NCI-H748 treated with DMSO at 0.1 percent for 48 hours (cell line): ENCODE measurements around the gene PPP1R14C.
"Not testable (repeated sequence)": the region's sequence is repeated elsewhere in the genome, so short reads cannot be mapped to it uniquely, and the experiment has no call there.

Experiments used
- DNase-seq: peaks from one replicate; lab custom pipeline; 2025; lab: John Stamatoyannopoulos, UW

The PPP1R14C gene

DNA sequence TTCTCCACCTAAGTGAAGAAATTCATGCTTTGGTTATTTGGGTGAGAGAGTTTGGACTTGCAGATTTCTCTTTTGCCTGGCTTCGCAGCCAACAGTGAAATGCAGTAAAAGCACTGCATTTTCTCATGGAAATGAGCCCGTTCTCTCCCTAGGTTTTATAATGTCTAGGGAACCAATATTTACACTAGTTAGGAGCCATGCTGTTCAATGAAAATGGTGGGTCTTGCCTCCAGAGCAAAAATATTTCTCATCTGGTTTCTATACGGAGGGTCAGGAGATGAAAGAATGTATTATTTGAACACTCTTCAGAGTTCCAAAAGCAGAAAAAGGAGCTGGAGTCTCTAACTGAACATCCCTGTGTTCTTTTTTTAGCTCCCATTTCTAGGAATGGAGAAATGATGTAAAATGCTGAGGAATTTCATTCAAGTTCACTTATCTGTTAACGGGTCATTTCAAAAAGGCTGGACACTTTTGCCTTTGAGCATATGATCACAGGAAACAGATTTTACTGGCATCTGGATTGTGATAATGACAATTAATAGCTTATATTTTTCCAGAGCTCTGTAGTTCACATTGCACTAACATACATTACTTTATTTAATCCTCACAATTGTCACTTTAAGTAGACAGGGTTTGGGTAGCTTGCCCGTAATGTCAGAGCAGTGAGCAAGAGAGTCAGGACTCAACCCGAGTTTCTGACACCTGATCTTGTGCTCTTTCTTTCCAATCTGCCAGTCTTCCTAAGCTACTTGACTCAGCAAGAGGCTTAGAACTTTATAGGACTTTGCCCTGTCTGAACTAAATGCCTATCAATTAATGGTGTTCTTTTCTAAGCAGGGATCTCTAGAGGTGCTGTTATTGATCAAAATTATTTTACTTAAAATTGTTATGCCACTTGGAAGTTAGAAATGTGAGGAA, 78.0 kb downstream of the PPP1R14C start:
- no peak for DNase-seq

DNA sequence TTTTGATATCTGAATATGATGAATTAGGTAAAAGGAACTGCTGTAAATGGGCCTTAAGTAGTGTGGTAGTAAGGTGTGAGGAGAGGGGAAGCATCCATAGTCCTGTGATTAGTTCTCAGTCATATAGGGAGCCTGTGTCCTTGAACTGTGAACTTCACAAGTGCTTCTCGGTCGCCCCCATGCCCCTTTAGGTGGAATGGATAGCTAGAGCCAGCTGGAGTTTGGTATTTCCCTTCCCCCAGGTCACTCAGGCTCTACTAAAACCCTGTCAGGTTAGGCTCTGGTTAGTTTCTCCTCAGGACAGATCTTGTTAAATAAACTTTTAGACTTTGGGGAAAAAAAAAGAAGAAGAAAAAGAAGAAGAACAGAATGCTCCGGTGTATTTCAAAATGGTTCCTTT, 82.0 kb downstream of the PPP1R14C start:
- DNase-seq, result no peak

- DNase-seq, result no peak
Measured at GRCh38 chr6:150227281-150227680, 84.4 kb downstream of the PPP1R14C start.

DNA sequence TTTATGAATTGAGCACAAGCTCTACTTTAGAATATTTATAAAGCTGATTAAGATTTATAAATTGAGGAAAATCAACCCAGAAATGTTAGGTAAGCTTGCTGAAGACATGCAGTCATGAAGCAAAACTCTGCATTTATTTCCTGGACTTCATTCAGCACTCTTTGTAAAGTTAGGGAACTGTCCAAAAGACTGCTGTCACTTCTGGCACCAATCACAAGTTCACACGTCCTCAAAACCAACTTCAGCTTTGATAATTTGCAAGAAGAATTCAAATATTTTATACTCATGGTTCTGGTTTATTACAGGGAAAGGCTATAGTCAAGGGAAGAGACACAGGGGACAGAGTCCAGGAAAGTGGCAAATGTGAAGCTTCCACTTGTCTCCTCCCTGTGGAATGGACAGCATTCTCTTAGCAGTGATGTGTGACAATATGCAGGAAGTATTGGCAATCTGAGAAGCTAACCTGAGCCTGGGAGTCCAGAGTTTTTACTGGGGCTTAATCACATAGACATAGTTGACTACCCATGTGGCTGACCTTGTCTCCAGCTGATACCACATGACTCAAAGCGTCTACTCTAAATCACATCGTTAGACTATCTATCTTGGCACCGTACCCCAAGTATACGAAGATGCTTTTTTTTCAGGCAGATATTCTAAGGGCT, 85.4 kb downstream of the PPP1R14C start:
- DNase-seq, result no peak

- no peak for DNase-seq
Measured at GRCh38 chr6:150229436-150230163, 86.8 kb downstream of the PPP1R14C start.

GRCh38 chr6:150230164-150230561, 87.3 kb downstream of the PPP1R14C start:
- no peak for DNase-seq

GRCh38 chr6:150230832-150231524, 88.1 kb downstream of the PPP1R14C start:
- no peak for DNase-seq

DNA sequence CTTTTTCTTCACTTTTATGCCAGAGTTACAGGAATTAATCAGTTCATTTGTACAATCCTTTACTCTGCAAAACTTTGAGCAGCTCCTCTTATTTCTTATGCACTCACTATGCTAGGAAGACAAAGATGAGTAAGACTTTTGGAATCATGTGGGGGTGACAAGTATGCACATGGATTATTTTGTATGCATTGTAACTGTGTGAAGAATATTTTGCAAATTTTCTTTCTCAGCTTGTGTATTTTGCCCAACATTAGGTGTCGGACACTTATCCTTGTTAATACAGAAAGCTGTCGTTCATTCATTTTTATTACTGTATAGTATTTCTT, 88.6 kb downstream of the PPP1R14C start:
- no peak for DNase-seq

GRCh38 chr6:150233843-150234269, 91.0 kb downstream of the PPP1R14C start:
- no peak for DNase-seq

GRCh38 chr6:150235218-150235617, 92.4 kb downstream of the PPP1R14C start:
- no peak for DNase-seq

DNA sequence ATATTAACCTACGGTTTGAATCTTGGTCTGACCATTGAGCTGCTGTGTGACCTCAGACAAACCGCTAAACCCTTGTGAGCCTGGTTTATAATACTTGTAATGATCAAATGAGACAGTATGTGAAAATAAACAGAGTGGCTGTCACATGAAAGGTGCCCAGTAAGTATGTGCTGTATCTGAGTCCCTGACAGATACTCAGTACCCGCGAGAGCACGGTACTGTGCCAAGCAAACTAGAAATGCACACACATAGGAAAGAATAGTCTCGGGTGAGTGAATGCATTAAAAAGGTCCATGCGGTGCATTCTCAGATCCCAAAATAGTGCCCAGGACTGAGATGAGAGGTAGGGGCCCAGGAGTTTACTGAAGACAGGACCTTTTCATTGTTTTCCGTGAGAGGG, 93.3 kb downstream of the PPP1R14C start:
- DNase-seq, result no peak

- DNase-seq, result no peak
Measured at GRCh38 chr6:150236544-150236943, 93.7 kb downstream of the PPP1R14C start.

DNA sequence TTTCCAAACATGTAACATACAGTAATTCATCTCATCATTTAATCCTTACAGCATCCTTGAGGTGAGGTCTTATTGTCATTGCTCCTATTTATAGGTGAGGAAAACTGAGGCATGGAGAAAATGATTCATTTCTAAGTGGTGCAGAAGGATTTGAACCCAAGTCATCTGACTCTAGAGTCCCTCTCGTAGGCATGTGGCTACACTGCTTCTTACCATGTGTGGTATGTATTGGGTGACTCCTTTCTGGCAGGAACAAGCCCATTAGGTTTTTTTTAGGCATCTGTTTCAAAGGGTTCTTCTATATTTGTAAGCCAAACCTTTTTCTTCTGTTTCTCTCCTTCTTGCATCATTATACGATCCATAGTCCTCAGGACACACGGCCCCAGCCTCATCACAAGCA, 94.8 kb downstream of the PPP1R14C start:
- no peak for DNase-seq

DNA sequence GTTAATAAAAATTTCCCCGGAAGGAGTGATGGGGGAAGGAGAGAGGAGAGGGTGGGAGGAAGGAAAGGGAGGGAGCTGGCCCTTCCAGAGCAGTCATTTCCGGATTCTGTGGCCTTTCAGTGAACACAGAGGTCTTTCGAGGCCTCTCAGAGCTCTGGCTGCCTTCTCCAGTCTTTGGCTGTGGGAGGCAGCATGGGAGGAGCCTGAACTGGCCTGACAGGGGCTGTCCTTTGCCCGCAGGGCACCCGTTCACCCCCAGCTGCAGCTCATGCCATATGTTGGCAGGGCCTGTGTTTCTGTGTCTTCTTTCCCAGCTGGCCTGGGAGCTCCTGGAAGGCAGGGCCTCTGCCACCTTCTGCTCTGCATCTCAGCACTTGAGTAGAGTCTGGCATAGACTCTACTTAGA, 95.5 kb downstream of the PPP1R14C start:
- DNase-seq, result no peak

DNA sequence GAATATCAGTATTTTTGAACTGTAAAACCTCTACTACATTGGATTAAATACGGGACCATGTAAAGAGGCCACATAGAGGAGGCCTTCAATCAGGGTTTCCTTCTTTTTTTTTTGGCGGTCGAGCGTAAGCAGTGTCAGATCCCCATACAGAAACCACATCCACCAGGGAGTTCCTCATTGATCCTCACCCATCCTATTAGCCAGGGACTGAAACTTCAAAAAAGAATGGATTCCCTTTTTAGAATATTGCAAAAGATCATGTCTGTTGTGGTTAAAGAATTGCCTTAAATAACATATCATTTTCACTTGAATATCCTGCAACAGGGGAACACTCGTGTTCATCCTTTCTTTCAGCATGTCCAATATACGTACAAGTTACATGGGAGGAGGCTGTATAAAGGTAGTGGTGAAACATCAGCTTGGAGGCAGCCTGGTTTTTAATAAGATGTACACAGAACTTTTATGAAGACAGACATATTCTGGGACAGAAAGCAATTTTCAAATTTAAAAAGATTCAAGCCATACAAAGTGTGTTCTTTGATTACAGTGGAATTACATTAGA, 96.1 kb downstream of the PPP1R14C start:
- DNase-seq, result no peak

DNA sequence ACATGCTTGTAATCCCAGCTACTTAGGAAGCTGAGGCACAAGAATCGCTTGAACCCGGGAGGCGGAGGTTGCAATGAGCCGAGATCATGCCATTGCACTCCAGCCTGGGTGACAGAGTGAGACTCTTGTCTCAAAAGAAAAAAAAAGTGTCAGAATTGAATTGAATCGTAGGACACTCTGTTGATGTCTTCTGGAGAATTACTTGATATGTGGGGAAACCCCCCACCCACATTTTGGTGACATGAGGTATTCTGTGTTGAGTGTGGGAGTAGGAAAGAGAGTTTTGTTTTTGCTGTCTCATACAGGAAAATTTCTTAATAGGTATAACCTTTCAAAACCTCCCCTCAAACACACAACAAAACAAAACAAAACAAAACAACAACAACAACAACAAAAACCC, 98.9 kb downstream of the PPP1R14C start:
- not testable (repeated sequence) for DNase-seq

GRCh38 chr6:150243620-150244314, 100.9 kb downstream of the PPP1R14C start:
- no peak for DNase-seq

DNA sequence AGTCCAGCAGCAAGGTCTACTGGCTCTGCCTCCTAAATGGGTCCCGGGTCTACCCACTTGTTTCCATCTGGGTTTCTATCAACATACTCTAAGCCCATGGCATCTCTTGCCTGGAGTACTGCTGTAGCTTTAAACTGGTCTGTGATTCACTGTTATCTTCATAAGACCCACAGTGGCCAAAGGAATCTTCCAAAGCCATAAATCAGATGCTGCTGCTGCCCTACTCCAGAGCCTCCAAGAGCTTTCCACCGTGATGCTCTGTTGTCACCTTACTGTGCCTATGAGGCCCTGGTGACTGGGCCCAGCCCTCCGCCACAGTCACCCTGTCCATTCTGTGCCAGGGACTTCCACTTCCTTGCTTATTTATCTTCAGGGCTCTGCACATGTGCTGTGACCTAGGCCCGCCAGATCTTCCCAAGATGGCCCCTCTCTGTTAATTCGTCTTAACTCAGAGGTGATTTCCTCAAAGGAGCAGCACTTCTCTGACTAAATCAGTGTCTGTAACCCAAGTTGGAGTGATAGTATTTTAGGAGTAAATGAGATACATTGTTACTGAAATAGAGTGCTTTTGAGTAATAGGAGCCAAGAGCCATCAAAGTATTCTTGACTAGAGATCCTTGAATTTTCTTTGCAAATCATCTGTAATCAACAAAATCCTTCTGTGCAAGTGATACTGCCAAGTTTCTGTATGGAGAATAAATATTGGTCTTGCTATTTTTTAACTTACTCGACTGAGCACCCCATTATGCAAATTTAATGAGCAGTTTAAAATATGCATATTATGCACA, 102.5 kb downstream of the PPP1R14C start:
- DNase-seq, result no peak

DNA sequence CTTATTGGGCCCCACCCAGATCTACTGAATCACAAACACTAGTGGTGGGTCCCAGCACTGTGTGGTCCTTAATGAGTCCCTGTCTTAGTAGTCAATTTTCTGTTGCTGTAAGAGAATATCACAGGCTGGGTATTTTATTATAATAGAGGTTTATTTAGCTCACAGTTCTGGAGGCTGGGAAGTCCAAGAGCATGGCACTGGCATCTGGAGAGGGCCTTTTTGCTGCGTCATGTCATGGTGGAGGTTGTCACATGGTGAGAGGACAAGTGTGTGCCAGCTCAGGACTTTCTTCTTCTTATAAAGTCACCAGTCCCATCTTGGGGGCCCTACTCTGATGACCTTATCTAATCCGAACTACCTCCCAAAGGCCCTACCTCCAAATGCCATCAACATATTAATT, 105.0 kb downstream of the PPP1R14C start:
- no peak for DNase-seq

DNA sequence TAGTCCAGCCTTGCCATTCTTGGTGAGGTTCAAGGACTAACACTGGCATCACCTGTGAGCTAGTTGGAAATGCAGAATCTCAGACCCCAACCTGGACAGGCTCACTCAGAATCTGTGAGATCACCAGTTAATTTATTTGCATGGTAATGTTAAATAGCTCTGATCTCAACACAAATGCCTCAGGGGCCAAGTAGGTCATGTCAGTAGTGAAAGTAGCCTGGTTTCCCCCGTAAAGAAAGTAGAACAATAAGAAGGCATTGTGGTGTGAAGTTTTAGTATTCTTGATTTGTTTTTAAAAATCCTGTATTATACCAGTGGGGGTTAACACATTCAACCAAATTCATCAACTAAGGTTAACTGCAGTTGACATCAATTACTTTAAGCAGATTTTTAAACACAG, 105.5 kb downstream of the PPP1R14C start:
- no peak for DNase-seq
